Measurements from ENCODE around the gene NKX1-1.

GRCh38 chr4:1354983-1355275, 51.3 kb downstream of the NKX1-1 start:
- TF ChIP-seq POLR2A (IDR thresholded peaks at IDR 0.05) (no peak), POLR2AphosphoS5 (IDR thresholded peaks at IDR 0.05) (no peak)
